KMS-11 (cell line): Measurements from ENCODE around the gene PCMT1.

ENCODE experiments used
- H2AFZ ChIP-seq: fragments of 200-600 bp; sonication (generic); 2 replicates; pipeline ENCODE4 v1.6.1; 2016; ENCODE audit warnings: antibody characterized with exemption, mixed run types, low read depth
- H3K27ac ChIP-seq: fragments of 200-600 bp; sonication (generic); 2 replicates; pipeline ENCODE4 v1.6.1; 2016; ENCODE audit warnings: mild to moderate bottlenecking, mixed run types
- H3K27me3 ChIP-seq: fragments of 200-600 bp; sonication (generic); 2 replicates; pipeline ENCODE4 v1.6.1; 2017; ENCODE audit warnings: mild to moderate bottlenecking, low read depth, mixed run types, moderate library complexity; ENCODE audit not compliant: insufficient read depth
- H3K36me3 ChIP-seq: fragments of 200-600 bp; sonication (generic); 2 replicates; pipeline ENCODE4 v1.6.1; 2017; ENCODE audit warnings: mild to moderate bottlenecking, mixed run types; ENCODE audit not compliant: insufficient read depth
- H3K4me1 ChIP-seq: fragments of 200-600 bp; sonication (generic); 2 replicates; pipeline ENCODE4 v1.6.1; 2016; ENCODE audit warnings: mild to moderate bottlenecking, low read depth, mixed run types; ENCODE audit not compliant: poor library complexity, severe bottlenecking
- H3K4me2 ChIP-seq: fragments of 200-600 bp; sonication (generic); 2 replicates; pipeline ENCODE4 v1.7.0; 2016; ENCODE audit warnings: mild to moderate bottlenecking, mixed run types
- H3K4me3 ChIP-seq: fragments of 200-600 bp; sonication (generic); IDR thresholded peaks from 2 replicates; pipeline ENCODE4 v1.6.1; 2017; ENCODE audit warnings: low read depth, low read length, mixed read lengths; ENCODE audit not compliant: insufficient read depth
- H3K79me2 ChIP-seq: fragments of 200-600 bp; sonication (generic); 2 replicates; pipeline ENCODE4 v1.6.1; 2016; ENCODE audit warnings: low read depth, mixed run types; ENCODE audit not compliant: insufficient read depth
- H3K9ac ChIP-seq: fragments of 200-600 bp; sonication (generic); 2 replicates; pipeline ENCODE4 v1.6.1; 2016; ENCODE audit warnings: mild to moderate bottlenecking, mixed run types
- H4K20me1 ChIP-seq: fragments of 200-600 bp; sonication (generic); 2 replicates; pipeline ENCODE4 v1.6.1; 2016; ENCODE audit warnings: mild to moderate bottlenecking, mixed run types; ENCODE audit not compliant: insufficient read depth
- CTCF ChIP-seq: fragments of 200-600 bp; sonication (generic); conservative IDR thresholded peaks from 2 replicates; pipeline ENCODE4 v1.6.1; 2017; ENCODE audit warnings: low read depth, mild to moderate bottlenecking, antibody characterized with exemption, low read length, moderate library complexity, mixed read lengths

The PCMT1 gene

GRCh38 chr6:149756261-149756636 lies 6.7 kb downstream of the PCMT1 start:
- no peaks in the 10 kb centered on the region for H3K36me3 ChIP-seq
- no peak overlapping the region for H3K27ac ChIP-seq
- peaks cover 62% of the 10 kb centered on the region for H3K79me2 ChIP-seq
- peaks cover 12% of the 10 kb centered on the region for H4K20me1 ChIP-seq
- H3K4me3 ChIP-seq, result no peak overlapping the region
- H3K9ac ChIP-seq, result no peak overlapping the region
- no peaks in the 10 kb centered on the region for H3K27me3 ChIP-seq
- no peak for TF ChIP-seq CTCF
- no peak overlapping the region for H3K4me2 ChIP-seq
- peaks cover 27% of the 10 kb centered on the region for H3K4me1 ChIP-seq
- no peak overlapping the region for H2AFZ ChIP-seq

DNA sequence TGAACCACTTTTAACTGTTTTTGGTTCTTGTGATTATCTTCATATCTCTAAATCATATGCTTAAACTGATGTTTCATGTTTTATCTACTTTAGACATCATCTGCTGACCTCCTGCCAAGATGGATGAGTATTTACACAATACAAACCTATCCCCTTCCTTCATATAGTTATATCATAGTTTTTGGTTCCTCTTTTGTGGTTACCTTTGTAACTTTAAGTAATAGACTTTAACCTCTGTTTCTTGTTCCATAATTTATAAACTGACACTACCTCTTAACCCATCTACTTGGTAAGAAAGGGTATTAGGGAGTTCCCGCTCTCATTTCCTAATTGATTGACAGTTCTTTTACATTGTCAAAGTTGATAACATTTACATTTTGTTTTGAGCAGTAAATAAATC lies 11.9 kb downstream of the PCMT1 start:
- Histone ChIP-seq H4K20me1 (0 out of 2 replicates have a peak, but pooled peaks cover 4% of the 10 kb centered on the region), H3K27me3 (no peaks in the 10 kb centered on the region), H3K4me2 (no peak overlapping the region), H3K36me3 (no peaks in the 10 kb centered on the region), H3K4me1 (peaks cover 14% of the 10 kb centered on the region), H3K9ac (no peak overlapping the region), H2AFZ (no peak overlapping the region), H3K27ac (no peak overlapping the region), H3K4me3 (no peak overlapping the region), H3K79me2 (peaks cover 36% of the 10 kb centered on the region; the same call in 1 of the 2 replicates)
- TF ChIP-seq CTCF, result no peak

DNA sequence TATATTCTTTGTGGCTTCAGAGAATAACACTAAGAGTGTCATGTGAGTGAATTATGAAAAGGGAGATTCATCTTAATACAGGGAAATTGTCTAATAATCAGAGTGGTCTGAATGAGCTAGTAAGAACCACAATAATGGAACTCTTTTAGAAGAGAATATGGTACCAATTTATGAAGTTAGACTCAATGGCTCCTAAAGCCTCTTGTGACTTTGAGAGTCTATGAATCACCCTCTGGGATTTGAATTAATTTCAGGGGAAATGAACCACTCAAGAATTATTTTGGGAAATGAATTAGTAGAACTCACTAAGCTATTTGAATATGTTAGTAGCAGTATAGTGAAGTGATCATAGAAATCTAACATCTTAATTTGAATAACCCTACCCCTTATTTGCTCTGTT lies 14.3 kb downstream of the PCMT1 start:
- no peak overlapping the region for H3K27ac ChIP-seq
- H3K4me1 ChIP-seq, result peaks cover 18% of the 10 kb centered on the region
- 0 out of 2 replicates have a peak, but pooled peaks cover 4% of the 10 kb centered on the region for H4K20me1 ChIP-seq
- H2AFZ ChIP-seq, result no peak overlapping the region
- H3K27me3 ChIP-seq, result no peaks in the 10 kb centered on the region
- H3K4me2 ChIP-seq, result no peak overlapping the region
- no peak for TF ChIP-seq CTCF
- H3K4me3 ChIP-seq, result no peak overlapping the region
- no peak overlapping the region for H3K9ac ChIP-seq
- peaks cover 36% of the 10 kb centered on the region; the same call in 1 of the 2 replicates for H3K79me2 ChIP-seq
- no peaks in the 10 kb centered on the region for H3K36me3 ChIP-seq

DNA sequence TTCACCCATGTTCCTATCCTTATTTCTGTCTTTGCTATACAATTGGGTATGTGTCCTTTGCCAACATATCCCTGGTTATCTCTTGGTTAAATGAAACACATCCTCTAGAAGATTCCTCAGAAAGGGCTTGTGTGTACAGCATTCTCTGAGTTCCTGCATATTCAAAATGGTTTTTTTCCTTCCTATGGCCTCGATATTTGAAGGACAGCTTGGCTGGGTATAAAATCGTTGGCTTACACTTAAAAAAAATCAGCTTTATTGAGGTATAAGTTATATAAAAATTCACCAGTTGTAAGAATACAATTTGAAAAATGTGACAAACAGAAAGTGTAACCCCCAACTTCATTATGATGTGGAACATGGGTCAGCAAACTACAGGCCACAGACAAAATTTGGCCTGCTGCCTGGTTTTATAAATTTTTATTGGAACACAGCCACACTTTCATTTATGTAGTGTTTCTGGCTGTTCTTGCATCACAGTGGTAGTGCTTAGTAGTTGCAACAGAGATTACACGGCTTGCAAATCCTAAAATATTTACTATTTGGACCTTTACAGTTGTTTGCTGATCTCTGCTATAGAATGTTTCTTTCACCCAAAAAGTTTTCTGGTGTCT lies 16.7 kb downstream of the PCMT1 start:
- H4K20me1 ChIP-seq, result 0 out of 2 replicates have a peak, but pooled peaks cover 4% of the 10 kb centered on the region
- H2AFZ ChIP-seq, result no peak overlapping the region
- peak overlapping the region; percentile 4; the same call in 1 of the 2 replicates for H3K27ac ChIP-seq
- peaks cover 17% of the 10 kb centered on the region for H3K4me1 ChIP-seq
- H3K36me3 ChIP-seq, result no peaks in the 10 kb centered on the region
- no peak overlapping the region for H3K9ac ChIP-seq
- H3K27me3 ChIP-seq, result no peaks in the 10 kb centered on the region
- no peak overlapping the region for H3K4me3 ChIP-seq
- H3K4me2 ChIP-seq, result no peak overlapping the region
- H3K79me2 ChIP-seq, result peaks cover 21% of the 10 kb centered on the region; the same call in 1 of the 2 replicates
- no peak for TF ChIP-seq CTCF
